Retina (tissue), 1 donor: ENCODE measurements around the gene AMPD2.
A peak's percentile ranks its signal among the peaks of the same experiment; 100 is the strongest.

Source experiments
- DNase-seq: peaks from one replicate; pipeline ENCODE4 v3.0.0-alpha.2; 2016

AMPD2 gene

GRCh38 chr1:109630898-109631512 lies 11.4 kb downstream of the AMPD2 start:
- no peak for DNase-seq

- no peak for DNase-seq
Measured at GRCh38 chr1:109631513-109632505, 12.2 kb downstream of the AMPD2 start.

DNA sequence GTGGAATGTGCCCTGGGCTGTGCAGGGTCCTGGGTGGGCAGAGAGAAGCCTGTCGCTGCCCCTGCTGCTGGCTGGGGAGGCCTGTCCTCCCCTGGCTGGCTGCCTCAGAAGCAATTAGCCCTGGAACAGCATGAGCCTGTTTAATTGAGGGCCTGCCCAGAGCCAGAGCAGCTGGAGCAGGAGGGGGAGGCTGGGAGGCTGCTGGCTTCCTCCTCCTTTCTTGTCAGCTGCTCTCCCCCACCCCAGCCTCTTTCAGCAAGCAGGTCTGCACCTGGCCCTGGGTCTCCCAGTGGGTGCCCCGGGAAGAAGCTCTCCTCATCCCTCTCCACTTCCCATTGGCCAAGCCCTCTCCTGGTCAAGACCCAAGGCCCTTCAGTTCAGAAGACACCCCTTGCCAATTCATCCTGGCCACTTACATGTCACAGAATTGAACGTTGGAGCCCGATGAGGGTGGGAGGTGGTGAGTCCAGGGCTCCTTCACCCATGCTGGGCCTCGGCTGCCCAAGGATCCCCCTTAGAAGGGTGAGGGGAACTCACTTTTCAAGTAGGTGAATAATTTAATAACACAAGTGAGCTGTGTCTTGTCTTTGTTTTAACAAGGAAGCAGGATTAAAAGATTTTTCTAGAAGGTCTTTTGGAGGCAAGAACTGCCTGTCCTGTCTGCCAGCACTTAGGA lies 13.2 kb downstream of the AMPD2 start:
- DNase-seq: peak; percentile 84

- DNase-seq: no peak
Measured at GRCh38 chr1:109634292-109634691, 14.7 kb downstream of the AMPD2 start.

DNA sequence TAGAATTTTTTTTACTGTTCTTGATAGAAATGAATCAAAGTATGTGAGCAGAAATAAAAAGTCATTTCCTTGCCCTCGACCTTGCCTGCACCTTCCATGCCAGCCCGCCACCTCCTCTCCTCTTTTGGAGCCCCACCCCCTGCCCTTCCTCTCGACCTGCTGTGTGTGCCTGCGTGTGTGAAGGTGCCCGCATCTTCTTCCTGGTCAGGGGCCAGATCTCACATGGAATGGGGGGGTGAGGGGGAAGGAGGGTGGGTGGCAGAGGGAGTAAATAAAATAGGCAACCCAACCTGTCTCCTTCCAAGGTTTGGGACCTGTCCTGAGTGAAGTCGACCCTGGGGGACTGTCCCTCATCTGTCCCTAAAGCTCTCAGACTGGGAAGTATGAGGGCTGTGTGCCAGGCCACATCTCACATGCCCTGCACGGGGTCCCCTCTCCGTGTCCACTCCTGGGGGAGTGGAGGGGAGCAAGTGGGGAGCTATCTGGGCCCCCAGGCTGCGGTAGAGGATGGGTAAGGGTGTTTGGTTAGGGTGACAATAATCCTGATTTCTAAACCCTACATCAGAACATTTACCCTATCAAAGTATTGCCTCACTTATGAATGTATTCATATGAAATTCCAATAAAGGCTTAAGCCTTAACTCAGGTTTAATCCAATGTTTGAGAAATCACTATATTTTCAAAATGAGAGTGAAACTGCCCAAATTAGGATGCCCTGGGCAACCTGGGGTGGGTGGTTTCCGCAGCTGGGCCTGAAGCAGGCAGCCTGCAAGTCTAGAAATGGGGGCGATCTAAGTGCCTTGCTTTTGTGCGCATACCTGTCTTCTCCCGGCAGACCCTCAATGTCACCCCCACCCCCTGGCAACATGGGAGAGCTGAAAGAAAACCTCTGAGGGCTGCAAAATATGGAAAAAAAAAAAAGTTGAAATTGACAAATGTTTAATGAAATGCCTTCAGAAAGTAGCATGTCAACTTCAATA lies 15.4 kb downstream of the AMPD2 start:
- DNase-seq: no peak

GRCh38 chr1:109635862-109636200 lies 16.2 kb downstream of the AMPD2 start:
- DNase-seq: no peak

DNA sequence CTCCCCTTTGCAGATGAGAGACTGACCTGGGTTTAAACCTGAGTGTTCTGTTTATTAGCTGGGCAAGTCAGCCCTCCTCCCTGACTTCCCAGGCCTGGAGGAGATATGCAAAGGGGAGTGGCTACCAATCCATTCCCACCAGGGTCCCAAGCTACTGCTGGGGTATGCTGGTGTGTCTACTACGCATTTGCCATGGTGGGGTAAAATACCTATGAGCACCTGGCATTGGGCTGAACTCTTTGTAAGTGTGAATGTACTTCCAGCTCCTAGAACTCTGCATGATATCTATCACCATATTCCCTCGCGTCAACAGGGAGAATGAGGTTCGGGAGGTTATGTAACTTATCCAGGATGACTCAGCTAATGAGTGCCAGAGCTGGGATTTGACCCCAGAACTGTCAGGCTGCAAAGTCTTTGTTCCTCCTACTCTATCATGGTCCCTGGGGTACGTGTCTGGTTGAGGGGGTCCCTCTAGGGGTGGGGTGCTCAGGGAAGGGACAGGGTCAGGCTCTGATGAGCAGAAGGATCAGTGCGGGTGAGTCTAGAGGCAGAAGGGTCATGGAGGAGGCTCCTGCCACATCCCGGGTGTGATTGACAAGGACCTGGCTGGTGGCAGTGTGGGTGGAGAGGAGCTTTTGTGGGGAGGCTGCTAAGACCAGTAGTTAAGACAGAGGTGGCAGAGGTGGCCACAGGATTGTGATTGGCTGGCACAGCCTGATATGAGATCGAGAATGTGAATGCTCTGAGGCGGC lies 16.7 kb downstream of the AMPD2 start:
- DNase-seq: no peak

GRCh38 chr1:109637446-109637845 lies 17.8 kb downstream of the AMPD2 start:
- DNase-seq: no peak

DNA sequence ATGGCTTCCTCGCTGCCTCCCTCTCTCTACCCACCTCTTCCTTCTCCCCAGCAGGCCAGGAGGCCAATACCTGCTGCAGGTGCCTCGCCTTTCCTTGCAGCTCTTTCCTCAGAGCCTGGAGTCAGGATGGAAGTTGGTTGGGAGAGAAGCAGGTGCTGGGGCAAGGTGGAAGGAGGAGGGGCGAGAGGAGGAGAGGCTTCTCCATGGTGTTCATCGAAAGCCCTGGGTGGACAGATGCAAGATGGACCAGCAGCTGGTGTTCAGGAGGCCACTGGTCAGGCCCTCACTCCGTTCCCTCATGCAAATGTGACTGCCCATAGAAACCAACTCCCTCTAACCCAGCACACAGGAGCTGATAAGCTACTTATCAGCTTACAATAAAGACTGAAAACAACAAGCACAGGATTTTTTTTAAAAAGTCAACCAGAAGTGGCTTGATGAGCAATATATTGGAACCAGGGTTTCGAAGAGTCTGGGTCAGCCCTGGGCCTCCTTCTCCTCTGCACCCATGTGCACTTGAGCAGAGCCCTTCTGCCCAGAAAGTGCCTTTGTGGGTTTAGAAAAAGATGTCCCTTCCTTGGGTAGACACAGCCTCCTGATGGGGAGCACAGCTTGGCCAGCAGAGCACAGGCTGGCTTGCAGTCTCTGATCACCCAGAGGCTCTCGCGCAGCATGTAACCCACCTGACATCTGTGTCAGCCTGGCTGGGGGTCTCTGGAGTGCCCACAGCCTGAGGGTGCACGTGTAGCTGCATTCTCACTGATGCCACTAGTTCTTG lies 19.6 kb downstream of the AMPD2 start:
- no peak for DNase-seq

GRCh38 chr1:109639841-109640184 lies 20.2 kb downstream of the AMPD2 start:
- no peak for DNase-seq

DNA sequence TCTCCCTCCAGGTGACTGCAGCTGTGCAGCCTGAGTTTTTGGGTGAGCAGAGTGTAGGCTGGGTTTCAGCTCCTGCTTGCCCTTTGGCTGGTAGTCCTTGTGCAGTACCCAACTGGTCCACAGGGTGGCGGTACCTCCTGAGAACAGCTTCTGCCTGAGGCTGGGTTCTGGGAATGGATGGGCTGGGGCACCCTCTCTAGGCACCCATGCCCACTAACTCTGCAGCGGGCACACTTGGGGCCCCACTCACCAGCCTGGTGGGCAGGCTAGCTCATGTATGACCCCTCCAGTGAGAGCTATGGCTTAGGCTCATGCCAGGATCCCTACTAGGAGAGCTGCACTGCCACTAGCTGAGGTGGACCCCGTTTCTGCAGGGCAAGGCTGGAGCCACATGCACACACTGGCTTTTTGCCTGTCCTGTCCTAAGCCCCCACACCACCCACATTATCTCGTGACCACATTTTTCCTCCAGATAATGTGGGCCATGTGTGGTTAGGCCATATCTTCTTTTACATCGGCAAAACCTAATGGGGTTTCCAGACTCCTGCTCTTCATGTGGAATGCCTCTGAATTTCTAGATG lies 20.7 kb downstream of the AMPD2 start:
- peak; percentile 77 for DNase-seq

- no peak for DNase-seq
Measured at GRCh38 chr1:109641078-109641740, 21.6 kb downstream of the AMPD2 start.

GRCh38 chr1:109641861-109642260 lies 22.2 kb downstream of the AMPD2 start:
- DNase-seq: no peak

GRCh38 chr1:109642626-109643025 lies 23.0 kb downstream of the AMPD2 start:
- no peak for DNase-seq

- peak; percentile 82 for DNase-seq
Measured at GRCh38 chr1:109643385-109644230, 24.0 kb downstream of the AMPD2 start.

- no peak for DNase-seq
Measured at GRCh38 chr1:109644670-109645069, 25.0 kb downstream of the AMPD2 start.

DNA sequence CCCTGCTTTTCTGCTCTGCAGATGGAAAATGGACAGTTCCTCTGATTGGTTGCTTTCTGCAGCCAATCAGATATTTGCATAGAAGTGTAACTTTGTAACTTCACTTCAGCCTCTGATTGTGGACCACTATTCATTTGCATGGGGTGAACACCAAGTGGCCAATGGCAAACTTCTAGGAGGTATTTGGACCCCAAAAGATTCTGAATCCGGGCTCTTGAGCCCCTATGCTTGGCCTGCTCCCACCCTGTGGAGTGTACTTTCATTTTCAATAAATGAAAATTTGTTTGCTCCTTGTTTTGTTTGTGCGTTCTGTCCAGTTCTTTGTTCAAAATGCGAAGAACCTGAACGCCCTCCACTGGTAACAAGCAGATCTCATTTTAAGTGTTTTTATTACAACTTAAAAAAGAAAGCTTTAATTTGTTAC lies 29.9 kb downstream of the AMPD2 start:
- no peak for DNase-seq

- no peak for DNase-seq
Measured at GRCh38 chr1:109650609-109651008, 31.0 kb downstream of the AMPD2 start.

DNA sequence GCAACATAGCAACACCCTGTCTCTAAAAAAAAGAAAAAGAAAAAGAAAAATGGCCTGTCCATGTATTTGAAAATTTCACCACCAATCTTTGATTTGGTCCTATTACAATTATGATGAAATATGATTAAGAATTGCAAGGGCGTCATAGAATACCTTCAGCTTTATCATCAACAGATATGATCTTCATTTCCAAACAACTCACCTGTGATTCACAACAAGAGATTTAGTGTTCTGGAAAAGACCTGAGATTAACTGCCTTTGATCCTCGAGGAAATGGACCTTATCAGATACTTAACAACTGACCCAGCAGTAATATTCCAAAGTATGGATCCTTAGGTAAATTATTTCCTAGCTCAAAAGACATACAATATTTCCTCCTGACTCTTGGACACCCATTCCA lies 32.8 kb downstream of the AMPD2 start:
- DNase-seq: no peak
